Measurements from ENCODE around the gene DGKK.
"Not testable (repeated sequence)": the region's sequence is repeated elsewhere in the genome, so short reads cannot be mapped to it uniquely, and the experiment has no call there.

- TF ChIP-seq, protein P1, sequence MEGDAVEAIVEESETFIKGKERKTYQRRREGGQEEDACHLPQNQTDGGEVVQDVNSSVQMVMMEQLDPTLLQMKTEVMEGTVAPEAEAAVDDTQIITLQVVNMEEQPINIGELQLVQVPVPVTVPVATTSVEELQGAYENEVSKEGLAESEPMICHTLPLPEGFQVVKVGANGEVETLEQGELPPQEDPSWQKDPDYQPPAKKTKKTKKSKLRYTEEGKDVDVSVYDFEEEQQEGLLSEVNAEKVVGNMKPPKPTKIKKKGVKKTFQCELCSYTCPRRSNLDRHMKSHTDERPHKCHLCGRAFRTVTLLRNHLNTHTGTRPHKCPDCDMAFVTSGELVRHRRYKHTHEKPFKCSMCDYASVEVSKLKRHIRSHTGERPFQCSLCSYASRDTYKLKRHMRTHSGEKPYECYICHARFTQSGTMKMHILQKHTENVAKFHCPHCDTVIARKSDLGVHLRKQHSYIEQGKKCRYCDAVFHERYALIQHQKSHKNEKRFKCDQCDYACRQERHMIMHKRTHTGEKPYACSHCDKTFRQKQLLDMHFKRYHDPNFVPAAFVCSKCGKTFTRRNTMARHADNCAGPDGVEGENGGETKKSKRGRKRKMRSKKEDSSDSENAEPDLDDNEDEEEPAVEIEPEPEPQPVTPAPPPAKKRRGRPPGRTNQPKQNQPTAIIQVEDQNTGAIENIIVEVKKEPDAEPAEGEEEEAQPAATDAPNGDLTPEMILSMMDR (conservative IDR thresholded peaks at IDR 0.05): peak; percentile 28
- not testable (repeated sequence) for TF ChIP-seq ZFX (IDR thresholded peaks at IDR 0.05)
Measured at GRCh38 chrX:50332668-50333067, 138.0 kb downstream of the DGKK start.
